Stomach smooth muscle (tissue), 2 donors: Measurements from ENCODE around the gene RIMBP2.

Experiments used
- H3K27ac ChIP-seq: one replicate; pipeline ENCODE4 v1.7.0; 2013; ENCODE audit warnings: mild to moderate bottlenecking, low read length, inconsistent platforms
- H3K27me3 ChIP-seq, 2 donors: one replicate each; pipeline ENCODE4 v1.7.0; 2013; ENCODE audit warnings: low read length in 2 of 2; ENCODE audit not compliant: insufficient read depth in 2 of 2, control insufficient read depth in 1 of 2
- H3K36me3 ChIP-seq, 2 donors: one replicate each; pipeline ENCODE4 v1.7.0; 2013; ENCODE audit warnings: low read length in 2 of 2; ENCODE audit not compliant: control insufficient read depth in 2 of 2, insufficient read depth in 2 of 2
- H3K4me1 ChIP-seq: one replicate; pipeline ENCODE4 v1.7.0; 2013; ENCODE audit warnings: low read length; ENCODE audit not compliant: control insufficient read depth, insufficient read depth
- H3K4me3 ChIP-seq, 2 donors: one replicate each; pipeline ENCODE4 v1.7.0; 2013; ENCODE audit warnings: low read length in 2 of 2
- H3K9ac ChIP-seq, 2 donors: one replicate each; pipeline ENCODE4 v1.7.0; 2013; ENCODE audit warnings: low read length in 2 of 2, mild to moderate bottlenecking in 1 of 2
- H3K9me3 ChIP-seq, 2 donors: one replicate each; pipeline ENCODE4 v1.7.0; 2013; ENCODE audit warnings: low read length in 2 of 2; ENCODE audit not compliant: control insufficient read depth in 2 of 2
- donor health status: healthy.
- donor health status: Pancreatic carcinoma.

The RIMBP2 gene

DNA sequence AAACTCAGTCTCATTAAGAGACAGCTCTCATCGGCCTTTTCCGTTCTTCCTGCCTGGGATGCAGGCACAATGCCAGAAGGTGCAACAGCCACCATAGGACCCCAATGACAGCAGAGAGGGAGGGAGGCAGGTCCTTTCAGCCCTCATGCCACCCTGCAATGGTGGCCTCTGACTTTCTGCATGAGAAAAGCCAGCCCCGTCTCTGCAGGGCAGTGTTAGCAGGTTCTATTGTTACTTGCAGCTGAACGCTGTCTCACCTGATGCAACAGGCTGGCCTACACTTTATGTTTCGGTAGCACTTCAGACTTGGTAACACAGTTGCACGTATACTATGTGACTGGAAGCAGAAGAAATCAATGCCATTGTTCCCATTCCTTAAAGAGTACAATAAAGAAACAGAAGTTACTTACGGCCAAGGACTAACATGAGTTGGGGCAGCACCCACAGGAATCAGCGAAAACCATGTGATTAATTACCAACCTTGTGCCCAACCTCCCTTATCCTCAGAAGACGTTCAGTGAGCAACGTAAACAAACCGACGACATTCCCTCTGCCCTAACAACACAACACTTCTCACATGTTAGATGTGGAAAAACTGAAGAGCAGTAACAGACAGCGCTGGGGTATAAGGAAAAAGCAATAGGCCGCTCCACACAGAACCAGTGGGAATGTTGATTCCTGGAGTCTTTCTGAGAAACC lies 102.1 kb downstream of the RIMBP2 start:
- Histone ChIP-seq H3K27me3 (peaks cover 0 to 4% of the 10 kb centered on the region in 2 donors), H3K9me3 (no peaks in the 10 kb centered on the region), H3K9ac (no peak overlapping the region), H3K4me1 (no peaks in the 10 kb centered on the region), H3K27ac (no peak overlapping the region), H3K36me3 (no peaks in the 10 kb centered on the region), H3K4me3 (no peak overlapping the region)

DNA sequence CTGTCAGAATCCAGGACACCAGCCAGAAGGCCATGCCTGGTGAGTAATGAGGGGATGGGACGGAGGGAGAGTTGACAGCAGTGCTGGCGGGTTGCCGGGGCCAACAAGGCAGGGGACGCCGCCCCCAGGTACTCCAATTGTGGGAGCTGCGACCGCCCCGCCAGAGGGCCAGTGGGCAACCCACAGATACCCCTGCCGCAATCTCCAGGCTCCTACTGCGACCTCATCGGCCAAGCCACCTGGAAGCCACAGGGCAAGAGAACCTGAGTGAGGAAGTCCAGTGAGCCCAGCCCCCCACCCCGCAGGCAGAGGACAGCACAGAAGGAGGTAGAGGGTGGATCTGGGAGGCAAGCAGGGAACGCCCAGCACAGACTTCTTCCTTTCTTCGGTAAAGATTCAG lies 103.0 kb downstream of the RIMBP2 start:
- H3K9me3 ChIP-seq: no peaks in the 10 kb centered on the region
- H3K4me3 ChIP-seq: no peak overlapping the region
- peaks cover 0 to 4% of the 10 kb centered on the region in 2 donors for H3K27me3 ChIP-seq
- H3K27ac ChIP-seq: no peak overlapping the region
- no peaks in the 10 kb centered on the region for H3K4me1 ChIP-seq
- H3K36me3 ChIP-seq: no peaks in the 10 kb centered on the region
- no peak overlapping the region for H3K9ac ChIP-seq

DNA sequence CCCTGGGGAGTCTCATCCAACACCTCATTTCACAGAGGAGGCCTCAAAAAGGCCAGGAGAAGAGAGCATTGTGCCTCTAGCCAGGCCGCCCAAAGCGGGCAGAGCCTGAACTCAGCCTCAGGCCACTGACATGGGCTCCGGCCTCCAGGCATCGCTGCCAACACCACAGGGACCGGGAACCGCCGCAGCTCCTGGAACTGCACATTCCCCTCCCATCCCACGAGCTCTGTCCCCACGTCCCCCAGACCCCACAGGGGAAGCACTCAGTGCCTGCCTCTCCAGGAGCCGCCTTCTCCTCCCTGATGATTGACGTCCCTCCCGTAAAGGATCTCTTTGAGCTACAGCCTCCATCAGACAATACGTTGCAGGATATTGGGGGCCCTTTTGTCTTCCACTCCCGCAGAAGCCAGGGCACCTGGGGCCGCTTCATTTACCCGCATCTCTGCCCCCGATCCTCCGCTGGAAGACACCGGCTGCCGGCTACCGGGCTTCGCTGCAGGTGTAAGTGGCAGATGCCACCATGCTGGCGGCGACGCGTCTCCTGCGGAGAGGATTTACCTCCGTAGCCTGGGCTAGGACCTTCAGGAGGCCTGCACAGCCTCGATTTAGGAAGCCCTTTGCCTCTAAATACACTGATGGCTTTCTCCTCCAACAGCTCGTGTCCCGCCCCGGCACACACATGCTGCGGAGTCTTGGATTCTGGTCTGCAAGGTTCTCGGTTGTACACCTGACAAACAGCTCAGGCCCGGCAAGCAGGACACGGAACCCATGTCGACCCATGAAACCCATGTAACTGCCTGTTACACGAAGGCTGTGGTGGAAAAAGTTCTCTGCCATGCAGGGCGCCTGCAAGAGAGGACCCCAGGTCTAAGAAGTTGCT lies 104.8 kb downstream of the RIMBP2 start:
- Histone ChIP-seq H3K9me3 (no peaks in the 10 kb centered on the region), H3K9ac (no peak overlapping the region), H3K27me3 (peaks cover 0 to 4% of the 10 kb centered on the region in 2 donors), H3K36me3 (no peaks in the 10 kb centered on the region), H3K4me1 (no peaks in the 10 kb centered on the region), H3K27ac (no peak overlapping the region), H3K4me3 (no peak overlapping the region)

DNA sequence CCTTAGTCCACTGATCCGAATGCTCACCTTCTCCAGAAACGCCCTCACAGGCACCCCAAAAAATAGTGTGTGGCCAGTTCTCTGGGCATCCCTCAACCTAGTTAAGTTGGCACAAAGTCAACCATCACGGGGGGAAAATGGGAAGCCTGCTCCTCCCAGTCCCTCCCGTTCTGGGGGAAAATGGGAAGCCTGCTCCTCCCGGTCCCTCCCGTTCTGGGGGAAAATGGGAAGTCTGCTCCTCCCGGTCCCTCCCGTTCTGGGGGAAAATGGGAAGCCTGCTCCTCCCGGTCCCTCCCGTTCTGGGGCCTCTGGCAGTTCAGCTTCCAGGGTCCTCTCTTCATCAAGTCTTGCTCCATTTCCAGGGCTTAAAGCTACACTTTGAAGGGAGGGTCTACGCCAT lies 106.1 kb downstream of the RIMBP2 start:
- Histone ChIP-seq H3K27me3 (peaks cover 0 to 4% of the 10 kb centered on the region in 2 donors), H3K27ac (no peak overlapping the region), H3K4me3 (no peak overlapping the region), H3K9me3 (no peaks in the 10 kb centered on the region), H3K4me1 (no peaks in the 10 kb centered on the region), H3K9ac (no peak overlapping the region), H3K36me3 (no peaks in the 10 kb centered on the region)

DNA sequence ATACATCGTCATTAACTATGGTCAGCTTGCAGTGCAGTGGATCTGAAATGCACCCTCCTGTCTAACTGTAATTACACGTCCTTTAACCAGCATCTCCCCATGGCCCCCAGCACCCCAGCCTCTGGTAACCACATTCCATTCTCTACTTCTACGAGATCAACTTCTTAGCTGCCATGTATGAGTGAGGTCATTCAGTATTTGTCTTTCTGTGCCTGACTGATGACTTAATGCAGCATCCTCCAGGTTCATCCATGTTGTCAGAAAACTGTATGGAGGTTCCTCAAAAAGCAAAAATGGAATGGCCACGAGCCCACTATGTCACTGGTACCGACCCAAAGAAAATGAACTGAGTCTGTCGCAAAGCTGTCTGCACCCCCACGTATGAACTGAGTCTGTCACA lies 107.3 kb downstream of the RIMBP2 start:
- no peaks in the 10 kb centered on the region for H3K4me1 ChIP-seq
- no peak overlapping the region for H3K9ac ChIP-seq

DNA sequence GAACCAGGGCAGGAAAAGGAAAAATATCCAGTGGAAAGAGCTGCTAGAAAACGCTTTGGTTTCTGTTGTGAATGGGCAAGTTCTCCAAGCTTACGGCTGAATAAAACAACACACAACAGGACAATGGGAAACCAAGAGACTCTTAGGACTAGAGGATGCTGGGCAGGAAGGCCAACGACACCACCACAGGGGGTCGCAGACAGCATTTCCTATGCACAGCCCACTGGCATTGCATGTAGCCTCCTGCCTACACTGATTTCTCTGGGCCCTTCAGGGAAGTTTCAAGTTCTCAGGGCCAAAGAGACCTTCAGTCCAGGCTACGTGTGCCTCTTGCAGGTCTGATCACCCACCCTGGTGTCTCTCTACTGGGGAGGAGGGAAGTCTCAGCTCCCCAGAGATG lies 108.0 kb downstream of the RIMBP2 start:
- no peak overlapping the region for H3K27ac ChIP-seq
- no peaks in the 10 kb centered on the region for H3K36me3 ChIP-seq
- H3K4me1 ChIP-seq: no peaks in the 10 kb centered on the region
- no peaks in the 10 kb centered on the region for H3K9me3 ChIP-seq
- H3K4me3 ChIP-seq: no peak overlapping the region
- H3K27me3 ChIP-seq: peaks cover 0 to 3% of the 10 kb centered on the region in 2 donors
- no peak overlapping the region for H3K9ac ChIP-seq

More for the DNA sequence above, 107.3 kb downstream of the RIMBP2 start:
- no peak overlapping the region for H3K27ac ChIP-seq
- no peak overlapping the region for H3K4me3 ChIP-seq
- no peaks in the 10 kb centered on the region for H3K9me3 ChIP-seq
- H3K27me3 ChIP-seq: peaks cover 0 to 4% of the 10 kb centered on the region in 2 donors
- no peaks in the 10 kb centered on the region for H3K36me3 ChIP-seq

DNA sequence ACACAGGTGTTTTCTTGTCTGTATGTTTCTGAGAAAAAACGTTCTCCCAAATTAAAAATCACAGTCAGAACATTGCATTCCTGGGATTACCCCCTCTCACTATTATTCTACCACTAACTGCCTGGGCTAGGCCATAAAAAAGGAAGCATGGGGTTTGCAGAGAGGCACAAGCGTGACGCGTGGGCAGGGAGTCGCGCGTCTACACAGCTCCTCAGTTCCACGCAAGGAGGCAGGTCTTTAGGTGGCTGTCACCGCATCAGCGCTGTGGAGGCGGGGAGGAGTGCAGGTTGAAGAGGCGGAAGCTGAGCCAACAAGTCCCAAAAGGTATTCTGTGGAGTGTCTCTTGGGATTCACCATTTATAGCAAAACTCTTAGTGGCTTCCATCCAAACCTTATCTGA lies 109.9 kb downstream of the RIMBP2 start:
- Histone ChIP-seq H3K36me3 (no peaks in the 10 kb centered on the region), H3K9me3 (no peaks in the 10 kb centered on the region), H3K4me3 (no peak overlapping the region), H3K27me3 (no peaks in the 10 kb centered on the region), H3K27ac (no peak overlapping the region), H3K4me1 (no peaks in the 10 kb centered on the region), H3K9ac (no peak overlapping the region)

DNA sequence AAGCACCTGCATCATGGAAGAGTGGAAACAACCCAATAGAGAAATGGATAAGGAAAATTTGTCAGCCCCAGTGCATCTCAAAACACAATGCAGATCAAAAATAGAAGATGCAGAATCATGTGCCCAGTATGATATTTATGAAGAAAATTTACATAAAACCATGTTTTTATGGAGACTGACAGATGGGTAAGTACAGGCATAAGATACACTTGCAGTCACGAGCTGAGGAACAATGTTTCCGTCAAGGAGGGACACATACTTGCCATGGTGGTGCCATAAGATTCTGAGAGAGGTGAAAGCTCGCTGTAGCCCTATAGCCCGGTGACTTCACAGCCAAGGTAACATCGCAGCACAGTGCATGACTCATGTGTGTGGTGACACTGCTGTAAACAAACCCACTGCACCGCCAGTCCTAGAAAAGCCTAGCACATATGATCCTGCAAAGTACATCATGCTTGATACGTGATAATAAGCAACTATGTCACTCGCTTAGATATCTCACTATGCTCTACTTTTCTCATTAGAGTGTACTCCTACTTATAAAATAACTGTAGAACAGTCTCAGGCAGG lies 112.6 kb downstream of the RIMBP2 start:
- no peak overlapping the region for H3K27ac ChIP-seq
- H3K4me3 ChIP-seq: no peak overlapping the region
- no peaks in the 10 kb centered on the region for H3K27me3 ChIP-seq
- no peaks in the 10 kb centered on the region for H3K36me3 ChIP-seq
- peaks cover 0 to 4% of the 10 kb centered on the region in 2 donors for H3K9me3 ChIP-seq
- no peaks in the 10 kb centered on the region for H3K4me1 ChIP-seq
- H3K9ac ChIP-seq: no peak overlapping the region

DNA sequence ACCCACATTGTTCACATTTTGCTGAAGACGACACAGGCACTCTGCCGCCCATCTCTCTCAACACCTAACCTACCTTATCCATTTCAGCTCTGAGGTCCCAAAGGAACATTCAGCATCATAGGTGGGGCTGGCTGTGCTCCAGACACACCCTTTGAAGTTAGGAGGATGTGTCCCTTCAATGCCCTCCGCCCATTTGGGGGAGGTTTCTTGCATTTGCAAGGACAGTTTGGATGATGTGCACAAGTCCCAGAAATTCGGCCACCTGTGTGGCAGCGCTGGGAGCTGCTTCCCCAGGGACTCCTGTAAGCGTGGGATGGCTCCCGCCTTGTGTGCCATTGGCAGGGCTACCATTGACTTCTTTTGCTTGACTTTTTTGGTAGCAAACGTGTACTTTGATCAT lies 113.8 kb downstream of the RIMBP2 start:
- Histone ChIP-seq H3K4me3 (no peak overlapping the region), H3K27ac (no peak overlapping the region), H3K9me3 (peaks cover 0 to 4% of the 10 kb centered on the region in 2 donors), H3K4me1 (no peaks in the 10 kb centered on the region), H3K9ac (no peak overlapping the region), H3K36me3 (no peaks in the 10 kb centered on the region), H3K27me3 (no peaks in the 10 kb centered on the region)

DNA sequence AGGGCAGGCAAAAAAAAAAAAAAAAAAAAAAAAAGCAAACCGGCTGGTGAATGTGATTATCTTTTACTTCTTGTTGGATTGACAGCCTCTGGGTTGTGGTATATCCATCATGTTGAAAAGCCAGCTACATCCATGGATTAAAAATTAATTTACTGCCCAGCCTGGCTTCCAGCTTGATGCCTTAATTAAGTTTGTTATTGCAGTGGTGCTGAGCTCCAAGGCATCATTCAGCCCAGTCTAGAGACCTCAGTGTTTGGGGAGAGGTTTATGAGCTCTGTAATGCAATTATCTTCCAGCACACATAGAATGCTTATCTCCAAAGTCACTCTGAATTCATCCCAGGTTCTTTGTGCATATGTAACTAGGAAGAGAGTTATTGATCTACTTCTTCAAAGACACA lies 114.8 kb downstream of the RIMBP2 start:
- no peaks in the 10 kb centered on the region for H3K27me3 ChIP-seq
- H3K27ac ChIP-seq: no peak overlapping the region
- no peaks in the 10 kb centered on the region for H3K4me1 ChIP-seq
- no peak overlapping the region for H3K4me3 ChIP-seq
- H3K9me3 ChIP-seq: peaks cover 0 to 4% of the 10 kb centered on the region in 2 donors
- H3K9ac ChIP-seq: no peak overlapping the region
- no peaks in the 10 kb centered on the region for H3K36me3 ChIP-seq
